H9 (cell line): ENCODE measurements around the gene CEP85L. TPM values are rescaled to one million over a fixed set of nuclear protein-coding genes. Genes with fewer than 3 reads are reported as not detected.

Experiments used
- DNase-seq: peaks from one replicate; pipeline ENCODE4 v3.0.0-alpha.2; 2017
- H2AFZ ChIP-seq: one replicate; pipeline ENCODE4 v1.6.1; 2013; ENCODE audit warnings: mild to moderate bottlenecking, low read length, control low read depth, moderate library complexity
- H2AK5ac ChIP-seq: 2 replicates; pipeline ENCODE4 v1.6.1; 2013; ENCODE audit warnings: low read length, control low read depth, mixed read lengths; ENCODE audit not compliant: insufficient read length
- H2BK120ac ChIP-seq: one replicate; pipeline ENCODE4 v1.6.1; 2013; ENCODE audit warnings: low read depth, mild to moderate bottlenecking, low read length, control low read depth, inconsistent platforms; ENCODE audit not compliant: poor library complexity, severe bottlenecking
- H2BK12ac ChIP-seq: 2 replicates; pipeline ENCODE4 v1.6.1; 2013; ENCODE audit warnings: low read length, control low read depth, mixed read lengths, low read depth; ENCODE audit not compliant: insufficient read length
- H2BK15ac ChIP-seq: 2 replicates; pipeline ENCODE4 v1.6.1; 2013; ENCODE audit warnings: low read depth, low read length, control low read depth
- H2BK20ac ChIP-seq: one replicate; pipeline ENCODE4 v1.6.1; 2013; ENCODE audit warnings: low read depth, mild to moderate bottlenecking, low read length, control low read depth, inconsistent platforms; ENCODE audit not compliant: poor library complexity, severe bottlenecking
- H2BK5ac ChIP-seq: 2 replicates; pipeline ENCODE4 v1.6.1; 2013; ENCODE audit warnings: low read length, control low read depth, mixed read lengths; ENCODE audit not compliant: insufficient read length
- H3K14ac ChIP-seq: 2 replicates; pipeline ENCODE4 v1.6.1; 2013; ENCODE audit warnings: low read length, control low read depth; ENCODE audit not compliant: insufficient read depth
- H3K18ac ChIP-seq: 2 replicates; pipeline ENCODE4 v1.6.1; 2013; ENCODE audit warnings: low read depth, mild to moderate bottlenecking, mixed read lengths, low read length, control low read depth; ENCODE audit not compliant: insufficient read length
- H3K23ac ChIP-seq: 2 replicates; pipeline ENCODE4 v1.6.1; 2013; ENCODE audit warnings: low read length, control low read depth, mixed read lengths, low read depth; ENCODE audit not compliant: insufficient read length
- H3K23me2 ChIP-seq: 2 replicates; pipeline ENCODE4 v1.6.1; 2013; ENCODE audit warnings: low read depth, mild to moderate bottlenecking, mixed read lengths, low read length, control low read depth; ENCODE audit not compliant: insufficient read length, poor library complexity, severe bottlenecking
- H3K27ac ChIP-seq: 2 replicates; pipeline ENCODE4 v1.5.1; 2013; ENCODE audit warnings: low read length, control low read depth, mixed read lengths, low read depth; ENCODE audit not compliant: insufficient read length
- H3K27me3 ChIP-seq: 2 replicates; pipeline ENCODE4 v1.6.1; 2013; ENCODE audit warnings: low read length, control low read depth, inconsistent platforms; ENCODE audit not compliant: insufficient read depth
- H3K4ac ChIP-seq: 2 replicates; pipeline ENCODE4 v1.6.1; 2013; ENCODE audit warnings: low read depth, mild to moderate bottlenecking, control low read depth, inconsistent platforms, low read length, moderate library complexity
- H3K4me1 ChIP-seq: 2 replicates; pipeline ENCODE4 v1.6.1; 2013; ENCODE audit warnings: low read length, control low read depth, inconsistent platforms; ENCODE audit not compliant: insufficient read depth
- H3K4me2 ChIP-seq: 2 replicates; pipeline ENCODE4 v1.6.1; 2013; ENCODE audit warnings: low read length, control low read depth, mixed read lengths; ENCODE audit not compliant: insufficient read length, insufficient read depth
- H3K56ac ChIP-seq: 2 replicates; pipeline ENCODE4 v1.6.1; 2013; ENCODE audit warnings: low read depth, mild to moderate bottlenecking, mixed read lengths, low read length, control low read depth; ENCODE audit not compliant: insufficient read length
- H3K79me1 ChIP-seq: 2 replicates; pipeline ENCODE4 v1.6.1; 2013; ENCODE audit warnings: low read depth, mild to moderate bottlenecking, moderate library complexity, low read length, control low read depth, inconsistent platforms; ENCODE audit not compliant: insufficient read depth, poor library complexity, severe bottlenecking
- H3K79me2 ChIP-seq: 2 replicates; pipeline ENCODE4 v1.6.1; 2013; ENCODE audit warnings: low read length, control low read depth, inconsistent platforms; ENCODE audit not compliant: insufficient read depth
- H3K9ac ChIP-seq: 2 replicates; pipeline ENCODE4 v1.6.1; 2013; ENCODE audit warnings: low read length, control low read depth, mixed read lengths; ENCODE audit not compliant: insufficient read length; ENCODE audit errors: extremely low read depth
- H3K9me3 ChIP-seq: one replicate; pipeline ENCODE4 v1.6.1; 2013; ENCODE audit warnings: low read depth, low read length, inconsistent platforms; ENCODE audit not compliant: control insufficient read depth
- H3T11ph ChIP-seq: one replicate; pipeline ENCODE4 v1.6.1; 2013; ENCODE audit warnings: mild to moderate bottlenecking, low read length, control low read depth, inconsistent platforms
- H4K20me1 ChIP-seq: one replicate; pipeline ENCODE4 v1.6.1; 2013; ENCODE audit not compliant: control insufficient read depth, insufficient read length, insufficient read depth
- H4K5ac ChIP-seq: 2 replicates; pipeline ENCODE4 v1.6.1; 2013; ENCODE audit warnings: low read depth, mild to moderate bottlenecking, mixed read lengths, low read length, control low read depth; ENCODE audit not compliant: insufficient read length
- H4K8ac ChIP-seq: replicated peaks from 2 replicates; pipeline ENCODE4 v1.6.1; 2013; ENCODE audit warnings: low read length, control low read depth, mixed read lengths, low read depth; ENCODE audit not compliant: insufficient read length
- H4K91ac ChIP-seq: 2 replicates; pipeline ENCODE4 v1.6.1; 2013; ENCODE audit warnings: low read depth, mild to moderate bottlenecking, moderate library complexity, mixed read lengths, low read length, control low read depth; ENCODE audit not compliant: insufficient read length
- H3K27ac Mint-ChIP-seq, 3 experiments: 2 replicates in 2 of 3; 3 replicates in 1 of 3; pipeline ENCODE4 v1.8.0; 2020 to 2021; ENCODE audit warnings: mixed read lengths in 3 of 3, mild to moderate bottlenecking in 1 of 3, moderate library complexity in 1 of 3
- H3K27me3 Mint-ChIP-seq: 2 replicates; pipeline ENCODE4 v1.8.0; 2021; ENCODE audit warnings: low read depth, mild to moderate bottlenecking, moderate library complexity, mixed read lengths
- H3K36me3 Mint-ChIP-seq, 3 experiments: 2 replicates in 2 of 3; 3 replicates in 1 of 3; pipeline ENCODE4 v1.8.0; 2020 to 2021; ENCODE audit warnings: low read depth in 3 of 3, mixed read lengths in 3 of 3; ENCODE audit not compliant: insufficient read depth in 1 of 3
- H3K4me1 Mint-ChIP-seq, 2 experiments: 2 replicates each; pipeline ENCODE4 v1.8.0; 2020; ENCODE audit warnings: mixed read lengths in 2 of 2
- H3K4me3 Mint-ChIP-seq, 2 experiments: 2 replicates in 1 of 2; 3 replicates in 1 of 2; pipeline ENCODE4 v1.8.0; 2020 to 2021; ENCODE audit warnings: mild to moderate bottlenecking in 2 of 2, mixed read lengths in 2 of 2, moderate library complexity in 1 of 2
- H3K9me3 Mint-ChIP-seq, 2 experiments: 2 replicates in 1 of 2; 3 replicates in 1 of 2; pipeline ENCODE4 v1.8.0; 2020; ENCODE audit warnings: mild to moderate bottlenecking in 2 of 2, mixed read lengths in 2 of 2, moderate library complexity in 1 of 2
- WGBS: extraction: QIAGEN DNeasy Blood & Tissue Kit; methylation state at CpG from one replicate; pipeline ENCODE4 v1.1.7; 2013; ENCODE audit warnings: missing lambda C conversion rate, low lambda C conversion rate, mixed read lengths; ENCODE audit not compliant: insufficient read length; ENCODE audit errors: extremely low coverage; 5-methylcytosine and 5-hydroxymethylcytosine counted together
- total RNA-seq: library from RNA; stranded (reverse); gene quantifications from 2 replicates; pipeline ENCODE4 v1.2.1, GENCODE V29; 2021
- TF ChIP-seq, protein P1 (sequence below): fragments of 200-600 bp; sonication (generic); conservative IDR thresholded peaks from 3 replicates; pipeline ENCODE4 v1.8.0; 2021; ENCODE audit warnings: antibody characterized with exemption, mild to moderate bottlenecking

Gene CEP85L
- total RNA-seq, 1 experiment from 2014 or later, result 3.8 TPM

DNA sequence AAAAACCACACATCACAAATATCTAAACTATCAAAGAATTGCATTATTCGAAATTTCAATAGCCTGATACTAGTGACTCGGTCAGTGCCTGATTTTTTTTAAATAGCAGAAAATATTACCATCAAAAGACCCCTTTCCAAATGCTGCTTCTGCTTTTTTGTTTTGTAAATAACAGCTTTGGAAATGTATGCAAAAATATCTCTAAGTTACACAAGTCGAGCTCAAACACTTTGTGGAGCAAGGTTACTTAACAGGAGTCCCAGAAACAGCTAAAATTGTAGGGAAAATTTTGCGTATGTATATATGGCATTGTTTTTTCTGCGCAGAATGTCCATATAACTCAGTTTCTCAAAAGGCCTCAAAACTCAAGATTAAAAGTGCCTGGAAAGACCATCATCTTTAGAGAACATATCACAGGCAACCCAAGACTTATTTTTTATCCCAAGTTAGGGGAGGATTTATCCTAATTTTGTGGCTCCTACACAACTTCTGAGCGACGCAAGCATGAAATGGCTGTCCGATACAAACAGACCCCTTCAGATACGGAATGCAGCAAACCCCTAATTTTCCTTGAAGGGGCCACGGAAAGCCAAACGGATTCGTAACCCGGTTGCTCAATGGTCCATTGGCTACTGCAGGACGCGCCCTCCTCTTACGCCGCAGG lies 1.3 kb downstream of the CEP85L start:
- H2BK20ac ChIP-seq, result no peak overlapping the region
- no peak overlapping the region for H3K18ac ChIP-seq
- no peak overlapping the region for H3K4ac ChIP-seq
- no peak overlapping the region for H4K8ac ChIP-seq
- no peak overlapping the region for H3K23ac ChIP-seq
- no peaks in the 10 kb centered on the region for H4K20me1 ChIP-seq
- no peak overlapping the region for H2AK5ac ChIP-seq
- no peaks in the 10 kb centered on the region for H3K79me1 ChIP-seq
- peaks cover 6% of the 10 kb centered on the region for H3K23me2 ChIP-seq
- DNase-seq, result no peak
- H3K27ac ChIP-seq, result no peak overlapping the region
- no peaks in the 10 kb centered on the region for H3K4me1 ChIP-seq
- H2BK5ac ChIP-seq, result no peak overlapping the region
- H3T11ph ChIP-seq, result no peak overlapping the region
- H3K4me2 ChIP-seq, result peak overlapping the region; percentile 76
- Mint-ChIP-seq H3K9me3 (no peaks in the 10 kb centered on the region), H3K4me3 (peak overlapping the region; percentile 74 to 88), H3K27ac (no peak overlapping the region), H3K4me1 (peaks cover 20 to 21% of the 10 kb centered on the region in 2 experiments), H3K36me3 (no peaks in the 10 kb centered on the region), H3K27me3 (no peaks in the 10 kb centered on the region)
- no peaks in the 10 kb centered on the region for H3K27me3 ChIP-seq
- H2BK120ac ChIP-seq, result no peak overlapping the region
- H2BK15ac ChIP-seq, result no peak overlapping the region
- H2BK12ac ChIP-seq, result no peak overlapping the region
- H3K9ac ChIP-seq, result peak overlapping the region; percentile 50
- H3K9me3 ChIP-seq, result no peaks in the 10 kb centered on the region
- H3K79me2 ChIP-seq, result no peaks in the 10 kb centered on the region
- H4K91ac ChIP-seq, result no peak overlapping the region
- H4K5ac ChIP-seq, result no peak overlapping the region
- H2AFZ ChIP-seq, result no peak overlapping the region
- H3K56ac ChIP-seq, result no peak overlapping the region
- no CpG with 5 or more reads among the region's 17 CpGs for WGBS
- H3K14ac ChIP-seq, result no peak overlapping the region
- TF ChIP-seq, protein P1, sequence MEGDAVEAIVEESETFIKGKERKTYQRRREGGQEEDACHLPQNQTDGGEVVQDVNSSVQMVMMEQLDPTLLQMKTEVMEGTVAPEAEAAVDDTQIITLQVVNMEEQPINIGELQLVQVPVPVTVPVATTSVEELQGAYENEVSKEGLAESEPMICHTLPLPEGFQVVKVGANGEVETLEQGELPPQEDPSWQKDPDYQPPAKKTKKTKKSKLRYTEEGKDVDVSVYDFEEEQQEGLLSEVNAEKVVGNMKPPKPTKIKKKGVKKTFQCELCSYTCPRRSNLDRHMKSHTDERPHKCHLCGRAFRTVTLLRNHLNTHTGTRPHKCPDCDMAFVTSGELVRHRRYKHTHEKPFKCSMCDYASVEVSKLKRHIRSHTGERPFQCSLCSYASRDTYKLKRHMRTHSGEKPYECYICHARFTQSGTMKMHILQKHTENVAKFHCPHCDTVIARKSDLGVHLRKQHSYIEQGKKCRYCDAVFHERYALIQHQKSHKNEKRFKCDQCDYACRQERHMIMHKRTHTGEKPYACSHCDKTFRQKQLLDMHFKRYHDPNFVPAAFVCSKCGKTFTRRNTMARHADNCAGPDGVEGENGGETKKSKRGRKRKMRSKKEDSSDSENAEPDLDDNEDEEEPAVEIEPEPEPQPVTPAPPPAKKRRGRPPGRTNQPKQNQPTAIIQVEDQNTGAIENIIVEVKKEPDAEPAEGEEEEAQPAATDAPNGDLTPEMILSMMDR, result no peak
